ENCODE measurements around the gene GPRIN1. TPM values are rescaled to one million over a fixed set of nuclear protein-coding genes. Genes with fewer than 3 reads are reported as not detected.

Gene GPRIN1
- total RNA-seq, 4 donors from 2014 or later: 0.24 to 0.75 (median 0.30) TPM

GRCh38 chr5:176625966-176626875 is 16.3 kb upstream of the GPRIN1 start:
- intact Hi-C loops (cut with DNase I): no loop called here
- H3K27ac ChIP-seq: no peak overlapping the region
- peaks cover 3 to 15% of the 10 kb centered on the region in 2 donors for H3K4me1 ChIP-seq
- WGBS, 2 donors: 45 to 55% methylated on average over 21 to 25 of the region's 25 CpGs
- no peaks in the 10 kb centered on the region for H3K9me3 ChIP-seq
- peaks cover 25% of the 10 kb centered on the region for H3K27me3 ChIP-seq
- DNase-seq: no peak
- H3K36me3 ChIP-seq: no peaks in the 10 kb centered on the region
- TF ChIP-seq CTCF (IDR thresholded peaks at IDR 0.05): no peak
- TF ChIP-seq POLR2A (IDR thresholded peaks at IDR 0.05): no peak
- no peak overlapping the region for H3K4me3 ChIP-seq (replicated peaks in 1 of 3)

GRCh38 chr5:176625512-176625911 is 15.6 kb upstream of the GPRIN1 start:
- no peaks in the 10 kb centered on the region for H3K9me3 ChIP-seq
- H3K27ac ChIP-seq: no peak overlapping the region
- no peak for DNase-seq
- H3K36me3 ChIP-seq: no peaks in the 10 kb centered on the region
- H3K4me1 ChIP-seq: peaks cover 1 to 15% of the 10 kb centered on the region in 2 donors
- intact Hi-C loops (cut with DNase I): no loop called here
- 81 to 85% methylated on average over 2 of the region's 2 CpGs for WGBS, 2 donors
- H3K27me3 ChIP-seq: peaks cover 27% of the 10 kb centered on the region
- TF ChIP-seq CTCF (IDR thresholded peaks at IDR 0.05) (no peak), POLR2A (IDR thresholded peaks at IDR 0.05) (no peak)
- H3K4me3 ChIP-seq (replicated peaks in 1 of 3): no peak overlapping the region

GRCh38 chr5:176624938-176625337 is 15.0 kb upstream of the GPRIN1 start:
- Histone ChIP-seq H3K36me3 (no peaks in the 10 kb centered on the region), H3K9me3 (no peaks in the 10 kb centered on the region), H3K27me3 (peaks cover 31% of the 10 kb centered on the region), H3K27ac (no peak overlapping the region), H3K4me3 (replicated peaks in 1 of 3) (no peak overlapping the region), H3K4me1 (peaks cover 0 to 15% of the 10 kb centered on the region in 2 donors)
- intact Hi-C loops (cut with DNase I): no loop called here
- no peak for DNase-seq
- 65 to 74% methylated on average over 9 of the region's 9 CpGs for WGBS, 2 donors
- TF ChIP-seq POLR2A (IDR thresholded peaks at IDR 0.05): no peak
- no peak for TF ChIP-seq CTCF (IDR thresholded peaks at IDR 0.05)

- H3K27me3 ChIP-seq: peaks cover 29% of the 10 kb centered on the region
- 70 to 78% methylated on average over 4 of the region's 4 CpGs for WGBS, 2 donors
- TF ChIP-seq CTCF (IDR thresholded peaks at IDR 0.05) (no peak), POLR2A (IDR thresholded peaks at IDR 0.05) (no peak)
- H3K27ac ChIP-seq: no peak overlapping the region
- DNase-seq: no peak
- intact Hi-C loops (cut with DNase I): no loop called here
- no peaks in the 10 kb centered on the region for H3K9me3 ChIP-seq
- no peak overlapping the region for H3K4me3 ChIP-seq (replicated peaks in 1 of 3)
- H3K4me1 ChIP-seq: peaks cover 0 to 13% of the 10 kb centered on the region in 2 donors
- H3K36me3 ChIP-seq: no peaks in the 10 kb centered on the region
Measured at GRCh38 chr5:176624142-176624541, 14.2 kb upstream of the GPRIN1 start.

GRCh38 chr5:176621661-176622079 is 11.7 kb upstream of the GPRIN1 start:
- Histone ChIP-seq H3K27ac (no peak overlapping the region), H3K9me3 (no peaks in the 10 kb centered on the region), H3K36me3 (no peaks in the 10 kb centered on the region), H3K4me3 (replicated peaks in 1 of 3) (no peak overlapping the region), H3K4me1 (peaks cover 0 to 15% of the 10 kb centered on the region in 2 donors), H3K27me3 (peaks cover 16% of the 10 kb centered on the region)
- DNase-seq: no peak
- 51 to 52% methylated on average over 8 to 9 of the region's 13 CpGs for WGBS, 2 donors
- intact Hi-C loops (cut with DNase I): no loop called here
- TF ChIP-seq CTCF (IDR thresholded peaks at IDR 0.05): no peak
- TF ChIP-seq POLR2A (IDR thresholded peaks at IDR 0.05): no peak

All from thyroid gland (tissue), 4 donors.